GM12891 (cell line): ENCODE measurements around the gene GPR142.

Source experiments
- POLR2AphosphoS5 ChIP-seq: IDR thresholded peaks from 2 replicates; pipeline ENCODE4 v1.6.1; 2011; ENCODE audit warnings: low read depth, low read length, control low read depth
- POU2F2 ChIP-seq: IDR thresholded peaks from 2 replicates; pipeline ENCODE4 v1.6.1; 2011; ENCODE audit warnings: low read depth, mild to moderate bottlenecking, control low read depth, low read length, moderate library complexity
- TAF1 ChIP-seq: IDR thresholded peaks from 2 replicates; pipeline ENCODE4 v1.6.1; 2011; ENCODE audit warnings: low read depth, low read length, control low read depth

GRCh38 chr17:74394977-74395376, 27.7 kb downstream of the GPR142 start:
- TF ChIP-seq TAF1 (no peak), POLR2AphosphoS5 (no peak), POU2F2 (no peak)
